ENCODE measurements around the gene HBG2. TPM values are rescaled to one million over a fixed set of nuclear protein-coding genes. Genes with fewer than 3 reads are reported as not detected.

Gene HBG2
- total RNA-seq, 1 donor from 2014 or later = not detected

- H3K36me3 Mint-ChIP-seq (ENCODE audit: unreplicated experiment) = no peaks in the 10 kb centered on the region
- H3K4me3 Mint-ChIP-seq (ENCODE audit: unreplicated experiment) = no peak overlapping the region
- DNase-seq (ENCODE audit: extremely low spot score, unreplicated experiment) = no peak
- no peaks in the 10 kb centered on the region for H3K27me3 Mint-ChIP-seq (ENCODE audit: unreplicated experiment)
- H3K4me1 Mint-ChIP-seq (ENCODE audit: unreplicated experiment) = no peaks in the 10 kb centered on the region
- TF ChIP-seq CTCF (IDR thresholded peaks at IDR 0.05) = no peak
- no peaks in the 10 kb centered on the region for H3K9me3 Mint-ChIP-seq (ENCODE audit: unreplicated experiment)
- H3K27ac Mint-ChIP-seq (ENCODE audit: unreplicated experiment) = no peak overlapping the region
These were observed 31.8 kb upstream of the HBG2 start for GRCh38 chr11:5286351-5286750.

- DNase-seq (ENCODE audit: extremely low spot score, unreplicated experiment) = no peak
- no peak overlapping the region for H3K27ac Mint-ChIP-seq (ENCODE audit: unreplicated experiment)
- no peak for TF ChIP-seq CTCF (IDR thresholded peaks at IDR 0.05)
- no peaks in the 10 kb centered on the region for H3K9me3 Mint-ChIP-seq (ENCODE audit: unreplicated experiment)
- H3K4me3 Mint-ChIP-seq (ENCODE audit: unreplicated experiment) = no peak overlapping the region
- H3K36me3 Mint-ChIP-seq (ENCODE audit: unreplicated experiment) = no peaks in the 10 kb centered on the region
- H3K4me1 Mint-ChIP-seq (ENCODE audit: unreplicated experiment) = peaks cover 1% of the 10 kb centered on the region
- H3K27me3 Mint-ChIP-seq (ENCODE audit: unreplicated experiment) = no peaks in the 10 kb centered on the region
These were observed 31.2 kb upstream of the HBG2 start for GRCh38 chr11:5285703-5286340.

- Mint-ChIP-seq H3K4me3 (ENCODE audit: unreplicated experiment) (no peak overlapping the region), H3K4me1 (ENCODE audit: unreplicated experiment) (peaks cover 10% of the 10 kb centered on the region), H3K27ac (ENCODE audit: unreplicated experiment) (no peak overlapping the region), H3K27me3 (ENCODE audit: unreplicated experiment) (no peaks in the 10 kb centered on the region), H3K9me3 (ENCODE audit: unreplicated experiment) (no peaks in the 10 kb centered on the region), H3K36me3 (ENCODE audit: unreplicated experiment) (no peaks in the 10 kb centered on the region)
- no peak for TF ChIP-seq CTCF (IDR thresholded peaks at IDR 0.05)
- no peak for DNase-seq (ENCODE audit: extremely low spot score, unreplicated experiment)
These were observed 30.1 kb upstream of the HBG2 start for GRCh38 chr11:5284637-5285036.

GRCh38 chr11:5283882-5284281 lies 29.3 kb upstream of the HBG2 start:
- Mint-ChIP-seq H3K4me1 (ENCODE audit: unreplicated experiment) (peaks cover 10% of the 10 kb centered on the region), H3K36me3 (ENCODE audit: unreplicated experiment) (no peaks in the 10 kb centered on the region), H3K4me3 (ENCODE audit: unreplicated experiment) (no peak overlapping the region), H3K27ac (ENCODE audit: unreplicated experiment) (no peak overlapping the region), H3K27me3 (ENCODE audit: unreplicated experiment) (no peaks in the 10 kb centered on the region), H3K9me3 (ENCODE audit: unreplicated experiment) (no peaks in the 10 kb centered on the region)
- no peak for DNase-seq (ENCODE audit: extremely low spot score, unreplicated experiment)
- TF ChIP-seq CTCF (IDR thresholded peaks at IDR 0.05) = no peak

- Mint-ChIP-seq H3K36me3 (ENCODE audit: unreplicated experiment) (no peaks in the 10 kb centered on the region), H3K27me3 (ENCODE audit: unreplicated experiment) (no peaks in the 10 kb centered on the region), H3K4me3 (ENCODE audit: unreplicated experiment) (no peak overlapping the region), H3K9me3 (ENCODE audit: unreplicated experiment) (no peaks in the 10 kb centered on the region), H3K4me1 (ENCODE audit: unreplicated experiment) (peaks cover 10% of the 10 kb centered on the region), H3K27ac (ENCODE audit: unreplicated experiment) (no peak overlapping the region)
- DNase-seq (ENCODE audit: extremely low spot score, unreplicated experiment) = no peak
- no peak for TF ChIP-seq CTCF (IDR thresholded peaks at IDR 0.05)
These were observed 28.5 kb upstream of the HBG2 start for GRCh38 chr11:5283086-5283485.

Measured in osteocyte (in vitro differentiated cells).